Testis (tissue), 2 donors: ENCODE data around the gene OTOF.

Source experiments
- CTCF ChIP-seq, 3 experiments: fragments of 450-650 bp in 2 of 3; fragments of 200-600 bp in 1 of 3; sonication (generic) in 1 of 3; IDR thresholded peaks; one replicate each; pipeline ENCODE4 v1.5.1; 2016 to 2019; ENCODE audit warnings: antibody characterized with exemption in 3 of 3, mild to moderate bottlenecking in 2 of 3, moderate library complexity in 1 of 3
- POLR2A ChIP-seq: fragments of 450-650 bp; IDR thresholded peaks from one replicate; pipeline ENCODE4 v1.6.1; 2017; ENCODE audit warnings: antibody characterized with exemption, mild to moderate bottlenecking, moderate library complexity

- TF ChIP-seq CTCF (IDR thresholded peaks at IDR 0.05) (no peak), POLR2A (no peak)
These were observed 47.9 kb downstream of the OTOF start for GRCh38 chr2:26429779-26430578.
